ENCODE data around the gene NNT. TPM values are rescaled to one million over a fixed set of nuclear protein-coding genes. Genes with fewer than 3 reads are reported as not detected.

Gene NNT
- total and polyA plus RNA-seq, 9 of the 15 experiments (the other 6 are each of a cell fraction or from before 2014, with no cell fraction given), result 21.9 to 68.6 (median 42.2) TPM

GRCh38 chr5:43606351-43606750, 3.4 kb downstream of the NNT start:
- H3K4me2 ChIP-seq (ENCODE audit: insufficient read depth, low read length), result no peak overlapping the region
- DNase-seq (ENCODE audit: extremely low read depth in 1 of 4, low spot score in 3 of 4) (no peak), ATAC-seq (no peak), FAIRE-seq (no peak)
- H3K9me3 ChIP-seq (replicated peaks; ENCODE audit: control insufficient read depth, insufficient read depth, low read depth, low read length), result no peaks in the 10 kb centered on the region
- no peak for TF ChIP-seq PCBP1 (IDR thresholded peaks at IDR 0.05; ENCODE audit: low read depth, low read length, poor library complexity, severe bottlenecking)
- no peak for TF ChIP-seq ZNF384 (IDR thresholded peaks at IDR 0.05; ENCODE audit: low read depth, low read length)
- no peak for TF ChIP-seq MAZ (CRISPR knock-in tag; conservative IDR thresholded peaks at IDR 0.05 in 1 of 2, IDR thresholded peaks at IDR 0.05 in 1 of 2)
- TF ChIP-seq TCF7 (IDR thresholded peaks at IDR 0.05; ENCODE audit: borderline replicate concordance), result no peak
- H3K79me2 ChIP-seq (ENCODE audit: control insufficient read depth, insufficient read depth, low read length), result peaks cover 41% of the 10 kb centered on the region
- WGBS (ENCODE audit: insufficient coverage, low coverage, missing lambda C conversion rate), result 79% methylated on average over 3 of the region's 3 CpGs
- H4K20me1 ChIP-seq (replicated peaks; ENCODE audit: control insufficient read depth, insufficient read depth, low read length), result no peaks in the 10 kb centered on the region
- H3K27ac ChIP-seq (ENCODE audit: extremely low read depth, low read depth, low read length), result no peak overlapping the region
- ChIA-PET CTCF (ENCODE audit: low intra/inter-chr PET ratio) (no interaction called here), POLR2A (interaction anchor here (0.9 kb wide), 1 partner anchor 65 kb away, joined by 3 read pairs; no protein-coding TSS in a partner anchor)
- H3K27me3 ChIP-seq (ENCODE audit: control insufficient read depth in 2 of 2, insufficient read depth in 2 of 2, low read length in 2 of 2), result no peaks in the 10 kb centered on the region
- H3K9me1 ChIP-seq (ENCODE audit: control insufficient read depth, insufficient read depth, low read length), result no peaks in the 10 kb centered on the region
- peaks cover 10 to 18% of the 10 kb centered on the region in 2 experiments; a peak in 4 of 5 replicates for H3K4me1 ChIP-seq (replicated peaks in 1 of 2; ENCODE audit: control insufficient read depth in 2 of 2, insufficient read depth in 2 of 2, low read length in 2 of 2)
- H3K36me3 ChIP-seq (ENCODE audit: control insufficient read depth, insufficient read depth, low read length), result peaks cover 36% of the 10 kb centered on the region
- H3K4me3 ChIP-seq, result no peak overlapping the region
- in situ Hi-C loops (cut with MboI), result no loop called here
- BruUV-seq (replicated peaks), result TSS peak; percentile 19
- intact Hi-C loops (cut with micrococcal nuclease), result loop anchor here (10.0 kb wide), 3 partner anchors 122 to 532 kb away; partner anchors contain the start of gene TMEM267
- H2AFZ ChIP-seq (ENCODE audit: low read depth, low read length), result no peak overlapping the region
- no peak overlapping the region for H3K9ac ChIP-seq (ENCODE audit: insufficient read depth in 1 of 2, low read depth in 2 of 2, low read length in 2 of 2)

DNA sequence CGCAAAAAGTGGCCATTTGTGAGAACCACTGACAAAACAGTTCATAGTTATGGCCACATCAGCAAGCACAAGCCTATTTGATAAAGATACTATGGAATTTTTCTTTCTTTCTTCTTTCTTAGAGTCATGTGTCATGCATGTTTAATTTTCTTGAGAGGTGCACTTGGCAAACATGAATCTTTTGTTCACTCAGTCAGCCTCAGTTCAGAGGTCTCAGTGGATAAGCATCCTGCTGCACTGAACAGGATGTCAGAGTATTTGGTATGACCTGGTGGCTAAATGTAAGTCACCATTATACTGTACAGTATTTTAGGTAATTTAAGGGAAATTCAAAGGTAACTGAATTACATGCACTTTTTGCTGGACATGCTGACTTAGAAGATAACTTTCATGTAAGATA, 5.4 kb downstream of the NNT start:
- no peak for ATAC-seq
- in situ Hi-C loops (cut with MboI), result no loop called here
- no peak for FAIRE-seq
- Histone ChIP-seq H3K9me1 (ENCODE audit: control insufficient read depth, insufficient read depth, low read length) (no peaks in the 10 kb centered on the region), H3K9me3 (replicated peaks; ENCODE audit: control insufficient read depth, insufficient read depth, low read depth, low read length) (no peaks in the 10 kb centered on the region), H4K20me1 (replicated peaks; ENCODE audit: control insufficient read depth, insufficient read depth, low read length) (no peaks in the 10 kb centered on the region), H3K79me2 (ENCODE audit: control insufficient read depth, insufficient read depth, low read length) (peaks cover 20% of the 10 kb centered on the region), H2AFZ (ENCODE audit: low read depth, low read length) (no peak overlapping the region), H3K36me3 (ENCODE audit: control insufficient read depth, insufficient read depth, low read length) (peaks cover 56% of the 10 kb centered on the region), H3K9ac (ENCODE audit: insufficient read depth in 1 of 2, low read depth in 2 of 2, low read length in 2 of 2) (no peak overlapping the region), H3K27me3 (ENCODE audit: control insufficient read depth in 2 of 2, insufficient read depth in 2 of 2, low read length in 2 of 2) (no peaks in the 10 kb centered on the region), H3K4me2 (ENCODE audit: insufficient read depth, low read length) (no peak overlapping the region), H3K27ac (ENCODE audit: extremely low read depth, low read depth, low read length) (no peak overlapping the region), H3K4me3 (no peak overlapping the region), H3K4me1 (replicated peaks in 1 of 2; ENCODE audit: control insufficient read depth in 2 of 2, insufficient read depth in 2 of 2, low read length in 2 of 2) (peaks cover 10% of the 10 kb centered on the region in 2 experiments; a peak in 4 of 5 replicates)
- POLR2A ChIA-PET, result no interaction called here
- whole genome bisulfite sequencing (ENCODE audit: insufficient coverage, low coverage, missing lambda C conversion rate), result 94% methylated on average over 1 of the region's 1 CpG
- no peak for DNase-seq (ENCODE audit: extremely low read depth in 1 of 4, low spot score in 3 of 4)
- CTCF ChIA-PET (ENCODE audit: low intra/inter-chr PET ratio), result no interaction called here
- TF ChIP-seq MYNN (IDR thresholded peaks at IDR 0.05) (no peak), MYNN (CRISPR knock-in tag; IDR thresholded peaks at IDR 0.05) (no peak), TARDBP (IDR thresholded peaks at IDR 0.05) (no peak), JUNB (CRISPR knock-in tag; conservative IDR thresholded peaks at IDR 0.05) (no peak), ZNF316 (IDR thresholded peaks at IDR 0.05) (no peak), STAT5A (IDR thresholded peaks at IDR 0.05; ENCODE audit: borderline replicate concordance, low read length) (no peak)
- TF ChIP-seq, protein P1, sequence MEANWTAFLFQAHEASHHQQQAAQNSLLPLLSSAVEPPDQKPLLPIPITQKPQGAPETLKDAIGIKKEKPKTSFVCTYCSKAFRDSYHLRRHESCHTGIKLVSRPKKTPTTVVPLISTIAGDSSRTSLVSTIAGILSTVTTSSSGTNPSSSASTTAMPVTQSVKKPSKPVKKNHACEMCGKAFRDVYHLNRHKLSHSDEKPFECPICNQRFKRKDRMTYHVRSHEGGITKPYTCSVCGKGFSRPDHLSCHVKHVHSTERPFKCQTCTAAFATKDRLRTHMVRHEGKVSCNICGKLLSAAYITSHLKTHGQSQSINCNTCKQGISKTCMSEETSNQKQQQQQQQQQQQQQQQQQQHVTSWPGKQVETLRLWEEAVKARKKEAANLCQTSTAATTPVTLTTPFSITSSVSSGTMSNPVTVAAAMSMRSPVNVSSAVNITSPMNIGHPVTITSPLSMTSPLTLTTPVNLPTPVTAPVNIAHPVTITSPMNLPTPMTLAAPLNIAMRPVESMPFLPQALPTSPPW (CRISPR knock-in tag; IDR thresholded peaks at IDR 0.05), result no peak
- TF ChIP-seq, protein P2, sequence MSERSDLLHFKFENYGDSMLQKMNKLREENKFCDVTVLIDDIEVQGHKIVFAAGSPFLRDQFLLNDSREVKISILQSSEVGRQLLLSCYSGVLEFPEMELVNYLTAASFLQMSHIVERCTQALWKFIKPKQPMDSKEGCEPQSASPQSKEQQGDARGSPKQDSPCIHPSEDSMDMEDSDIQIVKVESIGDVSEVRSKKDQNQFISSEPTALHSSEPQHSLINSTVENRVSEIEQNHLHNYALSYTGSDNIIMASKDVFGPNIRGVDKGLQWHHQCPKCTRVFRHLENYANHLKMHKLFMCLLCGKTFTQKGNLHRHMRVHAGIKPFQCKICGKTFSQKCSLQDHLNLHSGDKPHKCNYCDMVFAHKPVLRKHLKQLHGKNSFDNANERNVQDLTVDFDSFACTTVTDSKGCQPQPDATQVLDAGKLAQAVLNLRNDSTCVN (CRISPR knock-in tag; IDR thresholded peaks at IDR 0.05), result no peak
- intact Hi-C loops (cut with micrococcal nuclease), result loop anchor here (10.0 kb wide), 3 partner anchors 124 to 534 kb away; partner anchors contain the start of gene TMEM267
- no TSS peak for BruUV-seq (replicated peaks)

All from K562 (cell line).